SW480 (cell line): ENCODE measurements around the gene MED28.
A peak's percentile ranks its signal among the peaks of the same experiment; 100 is the strongest.
"Not testable (repeated sequence)": the region's sequence is repeated elsewhere in the genome, so short reads cannot be mapped to it uniquely, and the experiment has no call there.

Experiments used
- DNase-seq: peaks from one replicate; pipeline ENCODE4 v3.0.0-alpha.2; 2016; ENCODE audit warnings: low spot score

The MED28 gene

DNA sequence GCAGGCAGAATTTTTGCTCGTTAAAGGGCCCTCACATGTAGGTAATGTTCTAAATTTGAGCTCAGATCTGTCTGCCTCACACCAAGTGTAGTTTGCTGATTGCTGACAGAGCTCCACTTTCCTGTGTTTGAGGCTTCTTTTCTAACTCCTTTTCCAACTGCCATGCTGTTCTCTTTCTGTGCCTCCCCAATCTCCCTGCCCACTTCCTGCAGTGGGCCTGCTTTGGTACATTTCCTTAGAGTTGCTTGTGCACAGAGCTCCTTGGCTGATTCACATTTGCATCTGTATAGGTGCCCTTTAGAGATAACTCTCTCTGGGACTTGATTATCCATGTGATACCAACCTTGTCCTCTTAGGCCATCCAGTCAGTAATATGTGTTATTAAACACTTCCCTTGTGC is 4.5 kb downstream of the MED28 start:
- DNase-seq = no peak

DNA sequence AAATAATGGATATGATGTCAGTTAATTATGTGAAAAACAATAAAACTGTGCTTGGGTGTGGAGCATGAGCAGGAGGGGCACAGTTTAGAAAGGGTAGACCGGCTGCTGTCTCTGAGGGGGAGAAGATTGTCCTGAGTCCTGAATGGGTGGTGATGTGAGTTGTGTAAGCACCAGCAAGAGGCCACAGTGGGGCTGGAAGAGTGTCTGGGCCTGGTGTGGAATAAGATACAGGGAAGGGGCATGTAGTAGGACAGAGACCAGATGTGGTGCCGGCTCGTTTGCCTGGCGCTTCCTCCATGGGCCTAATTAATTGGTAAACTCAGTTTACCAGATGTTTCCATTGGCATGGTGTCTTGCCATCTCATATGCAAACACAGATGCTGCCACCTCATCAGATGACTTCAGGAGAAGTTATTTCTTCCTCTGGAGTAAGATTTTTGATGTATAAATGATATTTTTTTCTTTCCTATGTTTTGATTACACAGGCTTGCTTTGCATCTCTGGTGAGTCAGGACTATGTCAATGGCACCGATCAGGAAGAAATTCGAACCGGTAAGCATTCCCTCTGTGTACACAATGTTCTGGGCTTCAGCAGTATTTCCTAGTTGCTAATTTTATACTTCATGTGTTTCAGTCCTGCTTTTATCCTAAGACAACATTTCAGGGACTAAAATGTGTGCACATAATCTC is 5.1 kb downstream of the MED28 start:
- no peak for DNase-seq

DNA sequence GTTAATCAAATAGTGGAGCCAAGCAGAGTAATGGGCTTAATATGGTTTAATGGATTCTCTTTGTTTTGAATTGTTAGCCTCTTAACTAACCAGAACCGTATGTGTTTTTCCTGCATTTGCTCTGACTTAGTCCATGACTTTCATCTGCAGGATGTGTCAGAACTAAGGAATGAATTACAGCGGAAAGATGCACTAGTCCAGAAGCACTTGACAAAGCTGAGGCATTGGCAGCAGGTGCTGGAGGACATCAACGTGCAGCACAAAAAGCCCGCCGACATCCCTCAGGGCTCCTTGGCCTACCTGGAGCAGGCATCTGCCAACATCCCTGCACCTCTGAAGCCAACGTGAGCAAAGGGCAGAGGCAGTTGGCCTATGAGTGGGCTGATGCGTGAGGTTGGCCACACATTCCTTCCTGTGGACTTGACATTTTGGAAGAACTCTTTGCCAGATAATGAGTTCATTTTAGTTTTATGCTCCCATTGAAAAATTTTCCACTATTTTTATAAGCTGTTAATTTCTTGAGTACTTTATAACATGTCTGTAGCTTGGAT is 9.1 kb downstream of the MED28 start:
- no peak for DNase-seq

DNA sequence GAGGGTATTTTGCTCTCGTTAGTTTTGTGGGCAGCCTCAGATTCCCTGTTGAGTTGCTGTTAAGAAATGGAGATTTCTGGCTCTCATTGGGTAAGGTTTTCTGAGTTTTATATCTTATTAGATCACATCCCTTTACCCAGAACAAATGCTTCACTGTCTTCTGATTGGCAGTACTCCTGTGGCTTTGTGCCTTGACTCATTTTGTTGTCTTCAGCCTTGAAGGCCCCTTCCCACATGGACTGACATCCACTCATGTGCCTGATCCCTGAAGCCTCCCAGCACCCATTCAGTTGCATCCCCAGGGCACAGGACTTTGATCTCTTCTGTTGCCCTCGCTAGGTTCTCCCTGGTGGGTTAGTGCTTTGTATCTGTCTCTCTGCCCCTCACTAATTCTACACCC is 10.4 kb downstream of the MED28 start:
- DNase-seq = no peak

DNA sequence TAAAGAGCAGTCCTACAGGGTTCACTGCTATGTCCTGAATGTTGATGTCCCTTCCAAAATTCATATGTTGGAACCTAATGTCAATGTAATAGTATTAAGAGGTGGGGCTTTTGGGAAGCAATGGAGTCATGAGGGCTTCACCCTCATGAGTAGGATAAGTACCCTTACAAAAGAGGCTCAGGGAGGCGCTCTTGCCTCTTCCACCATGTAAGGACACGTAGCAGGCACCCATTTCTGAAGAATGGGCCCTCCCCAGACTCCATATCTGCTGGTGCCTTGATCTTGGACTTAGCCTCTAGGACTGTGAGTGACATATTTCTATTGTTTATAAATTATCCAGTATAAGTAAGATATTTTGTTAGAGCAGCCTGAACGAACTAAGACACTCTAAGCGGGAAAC is 15.8 kb downstream of the MED28 start:
- DNase-seq = no peak

DNA sequence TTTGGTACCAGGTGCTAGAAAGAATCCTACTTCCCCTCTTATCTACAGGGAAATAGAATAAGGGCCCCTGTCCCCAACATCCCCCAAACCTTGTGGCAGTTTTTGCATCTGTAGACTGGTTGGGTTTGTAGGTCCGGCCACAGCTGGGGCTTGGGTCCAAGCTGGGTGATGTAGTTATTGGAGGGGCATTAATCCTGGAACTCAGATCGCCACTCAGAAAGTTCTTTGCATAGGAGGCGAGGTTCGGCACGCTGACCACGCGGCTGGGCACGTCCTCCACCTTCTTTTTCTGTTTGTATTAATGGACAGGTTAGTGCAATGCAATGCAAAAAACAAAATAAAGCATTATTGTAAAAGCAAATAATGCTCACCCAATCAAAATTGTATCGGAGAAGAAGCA is 19.2 kb downstream of the MED28 start:
- DNase-seq = no peak

DNA sequence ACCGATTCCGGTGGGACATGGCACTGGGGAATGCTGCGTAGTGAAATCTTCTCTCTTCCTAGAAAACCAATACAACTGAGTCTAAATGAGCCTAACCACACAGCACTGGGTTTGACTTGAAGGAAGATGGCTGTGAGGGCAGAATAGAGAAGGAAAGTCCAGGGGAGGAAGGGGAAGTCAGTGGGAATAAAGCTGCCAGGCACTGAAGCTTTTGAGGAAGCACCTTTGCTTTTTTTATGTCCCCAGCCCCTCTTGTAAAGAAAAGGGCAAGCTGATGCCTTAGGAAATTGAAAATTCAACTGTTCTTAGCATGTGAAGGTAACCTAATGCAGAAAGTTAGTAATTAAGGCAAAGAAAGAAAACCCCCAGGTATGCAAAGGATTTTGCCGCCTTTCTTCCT is 20.6 kb downstream of the MED28 start:
- no peak for DNase-seq

DNA sequence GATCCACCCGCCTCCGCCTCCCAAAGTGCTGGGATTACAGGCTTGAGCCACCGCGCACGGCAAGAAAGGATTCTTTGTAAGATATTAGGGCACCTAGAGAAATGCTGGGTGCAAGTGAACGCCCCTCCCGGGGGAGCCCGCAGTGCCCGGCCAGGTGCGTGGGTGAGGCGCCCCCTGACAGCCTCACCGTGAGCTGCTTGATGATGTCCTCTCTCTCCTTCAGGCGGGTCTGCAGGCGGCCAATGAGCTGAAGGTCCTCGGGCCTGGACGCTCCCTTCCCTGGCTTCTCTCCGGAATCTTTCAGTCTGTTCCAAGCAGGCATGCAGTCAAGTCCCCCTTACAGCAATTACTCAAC is 21.9 kb downstream of the MED28 start:
- no peak for DNase-seq

DNA sequence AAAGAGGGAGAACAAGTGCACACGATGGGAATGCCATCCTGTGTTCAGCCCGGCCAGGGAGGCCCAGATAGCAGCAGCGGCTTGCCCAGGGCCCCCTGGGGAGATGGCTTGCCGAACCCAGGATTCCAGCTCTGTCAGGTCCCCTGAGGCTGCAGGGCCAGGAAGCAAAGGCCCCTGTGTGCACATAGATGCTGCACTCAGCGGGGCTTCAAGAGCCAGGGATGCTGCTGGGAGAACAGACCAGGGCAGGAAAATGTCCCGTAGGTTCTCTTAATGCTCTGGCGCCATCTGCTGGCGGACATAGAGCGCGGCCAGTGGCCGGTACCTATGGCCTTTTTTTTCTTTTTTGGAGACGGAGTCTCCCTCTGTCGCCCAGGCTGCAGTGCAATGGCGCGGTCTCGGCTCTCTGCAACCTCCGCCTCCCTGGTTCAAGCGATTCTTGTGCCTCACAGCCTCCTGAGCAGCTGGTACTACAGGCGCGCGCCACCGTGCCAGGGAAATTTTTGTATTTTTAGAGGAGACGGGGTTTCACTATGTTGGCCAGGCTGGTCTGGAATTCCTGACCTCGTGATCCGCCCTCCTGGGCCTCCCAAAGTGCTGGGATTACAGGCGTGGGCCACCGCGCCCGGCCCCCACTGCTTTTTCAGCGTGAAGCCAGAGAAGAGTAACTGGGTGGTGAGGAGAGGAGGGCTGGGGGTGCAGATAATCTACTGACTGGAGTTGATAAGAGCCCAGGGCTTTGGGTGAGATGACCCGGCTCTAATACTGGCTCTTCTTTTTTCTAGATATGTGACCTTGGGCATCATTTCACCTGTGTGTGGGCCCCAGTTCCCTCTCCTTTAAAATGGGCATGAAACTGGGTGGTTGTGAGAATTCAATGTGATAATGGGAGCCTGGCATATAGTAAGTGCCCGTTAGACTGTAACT is 22.5 kb downstream of the MED28 start:
- DNase-seq = peak; percentile 60

DNA sequence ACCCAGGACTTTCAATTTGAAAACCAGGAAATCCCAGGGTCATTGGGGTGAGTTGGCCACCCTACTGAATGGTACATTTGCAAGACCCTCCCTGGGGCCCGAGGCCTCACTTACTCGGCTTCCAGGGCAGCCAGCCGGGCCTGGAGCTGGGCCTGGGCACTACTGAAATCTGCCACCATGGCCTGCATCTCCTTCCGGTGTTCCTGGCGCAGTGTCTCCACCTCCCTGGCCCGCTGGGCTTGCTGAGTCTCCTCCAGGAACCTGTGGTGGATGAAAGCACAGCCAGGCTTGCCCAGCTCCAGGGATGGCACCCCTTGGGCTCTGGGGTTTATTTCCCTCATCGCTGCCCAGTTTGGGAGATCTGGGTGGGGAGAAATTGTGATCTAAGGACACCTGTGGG is 24.7 kb downstream of the MED28 start:
- DNase-seq = no peak

DNA sequence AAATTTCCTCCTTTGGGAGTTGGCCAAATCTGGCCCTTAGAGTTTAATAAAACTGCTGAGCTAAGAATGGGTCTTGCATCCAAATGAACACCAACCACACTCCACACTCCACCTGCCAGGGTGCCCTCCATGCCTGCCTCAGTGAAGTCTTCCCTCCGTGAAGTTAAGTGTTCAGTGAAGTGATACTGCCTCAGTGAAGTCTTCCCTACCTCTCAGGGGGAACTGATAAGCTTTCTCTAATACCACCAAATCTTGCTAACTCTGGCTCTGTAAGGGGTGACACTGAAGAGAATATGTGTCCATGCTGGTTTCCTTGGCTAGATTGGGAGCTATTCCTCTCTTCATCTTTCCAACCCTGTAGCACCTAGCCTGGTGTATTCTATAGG is 27.9 kb downstream of the MED28 start:
- no peak for DNase-seq

DNA sequence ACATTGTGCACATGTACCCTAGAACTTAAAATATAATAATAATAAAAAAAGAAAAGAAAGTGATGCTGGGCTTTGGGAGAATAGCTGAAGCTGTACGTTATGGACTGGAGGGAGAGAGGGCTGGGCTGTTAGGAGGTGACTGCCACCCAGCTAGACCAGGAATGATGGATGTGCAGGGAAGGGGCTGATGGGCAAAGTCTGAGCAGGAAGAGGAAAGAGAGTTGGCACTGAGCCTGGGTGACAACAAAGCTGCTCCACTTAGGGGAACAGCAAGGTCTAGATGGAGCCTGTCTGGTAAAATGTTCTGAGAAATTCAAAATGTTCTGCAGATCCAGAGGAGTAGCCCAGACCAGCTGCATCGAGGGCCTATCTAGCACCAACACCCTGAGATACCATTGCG is 32.3 kb downstream of the MED28 start:
- no peak for DNase-seq

DNA sequence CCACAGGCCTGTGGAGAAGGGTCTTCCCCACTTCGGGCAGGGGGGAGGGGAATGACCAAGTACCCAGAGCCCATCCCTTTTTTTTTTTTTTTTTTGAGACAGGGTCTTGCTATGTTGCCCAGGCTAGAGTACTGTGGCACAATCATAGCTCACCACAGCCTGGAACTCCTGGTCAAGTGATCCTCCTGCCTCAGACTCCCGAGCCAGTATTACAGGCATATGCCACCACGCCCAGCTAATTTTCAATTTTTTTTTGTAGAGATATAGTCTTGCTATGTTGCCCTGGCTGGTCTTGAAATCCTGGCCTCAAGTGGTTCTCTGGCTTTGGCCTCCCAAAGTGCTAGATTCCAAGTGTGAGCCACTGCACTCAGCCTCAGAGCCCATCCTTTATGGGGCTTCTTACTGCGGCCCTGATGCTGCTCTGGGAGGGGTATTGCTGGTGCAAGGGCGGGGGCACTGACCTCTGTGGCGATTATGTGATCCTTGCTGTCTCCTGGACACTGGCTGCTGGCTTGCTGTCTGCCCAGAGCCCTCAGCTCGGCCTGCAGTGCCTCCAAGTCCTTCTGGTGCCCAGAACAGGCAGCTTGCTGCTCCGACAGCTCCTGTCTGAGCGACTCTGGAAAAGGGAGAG is 32.9 kb downstream of the MED28 start:
- DNase-seq = no peak

DNA sequence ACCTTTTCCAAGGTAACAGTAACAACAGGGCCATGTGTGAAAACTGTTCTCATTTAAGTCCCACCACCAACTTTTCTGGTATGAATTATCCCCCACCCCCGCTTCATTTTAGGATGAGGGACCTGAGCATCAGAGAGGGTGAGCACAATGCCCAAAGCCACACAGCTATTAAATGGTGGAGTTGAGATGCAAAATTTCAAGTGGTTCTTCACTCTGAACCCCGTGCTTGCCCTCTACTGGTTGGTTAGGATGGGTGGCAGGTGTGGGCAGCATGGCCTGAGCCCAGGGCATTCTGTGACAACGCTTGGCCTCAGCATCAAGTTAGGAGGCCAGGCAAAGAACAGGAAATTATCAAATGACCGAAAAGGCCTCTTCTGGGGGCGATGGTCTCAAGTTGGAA is 33.5 kb downstream of the MED28 start:
- peak; percentile 3 for DNase-seq

DNA sequence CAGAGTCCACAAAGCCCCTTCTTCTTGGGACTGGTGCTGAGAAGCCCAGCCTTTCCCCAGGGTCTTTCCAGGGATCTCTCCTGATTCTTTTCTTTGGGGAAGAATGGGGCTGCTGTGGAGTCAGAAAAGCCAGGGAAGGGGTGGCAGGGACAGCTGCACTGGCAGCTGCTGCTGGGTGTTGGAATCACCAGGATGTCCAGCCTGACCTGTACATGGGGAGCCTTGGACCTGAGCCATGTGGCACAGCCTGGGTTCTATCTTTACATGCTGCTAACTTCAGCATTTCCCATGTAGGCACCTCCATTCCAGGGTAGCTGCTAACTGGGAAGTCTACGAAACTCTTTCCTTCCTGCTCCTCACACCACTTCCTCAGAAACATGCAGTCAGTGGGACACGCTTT is 36.0 kb downstream of the MED28 start:
- no peak for DNase-seq

DNA sequence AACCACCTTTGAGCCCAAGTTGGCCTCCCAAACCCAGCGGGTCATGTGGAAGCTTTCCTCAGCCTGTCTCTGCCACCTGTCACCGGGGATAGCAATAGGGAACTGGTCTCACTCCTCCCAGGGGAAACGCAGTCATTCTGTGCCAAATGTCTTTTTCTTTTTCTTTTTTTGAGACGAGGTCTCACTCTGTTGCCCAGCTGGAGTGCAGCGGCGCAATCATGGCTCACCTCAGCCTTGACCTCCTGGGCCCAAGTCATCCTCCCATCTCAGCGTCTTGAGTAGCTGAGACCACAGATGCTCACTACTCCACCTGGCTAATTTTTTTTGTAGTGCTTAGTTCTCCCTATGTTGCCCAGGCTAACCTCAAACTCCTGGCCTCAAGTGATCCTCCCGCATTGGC is 40.3 kb downstream of the MED28 start:
- no peak for DNase-seq

DNA sequence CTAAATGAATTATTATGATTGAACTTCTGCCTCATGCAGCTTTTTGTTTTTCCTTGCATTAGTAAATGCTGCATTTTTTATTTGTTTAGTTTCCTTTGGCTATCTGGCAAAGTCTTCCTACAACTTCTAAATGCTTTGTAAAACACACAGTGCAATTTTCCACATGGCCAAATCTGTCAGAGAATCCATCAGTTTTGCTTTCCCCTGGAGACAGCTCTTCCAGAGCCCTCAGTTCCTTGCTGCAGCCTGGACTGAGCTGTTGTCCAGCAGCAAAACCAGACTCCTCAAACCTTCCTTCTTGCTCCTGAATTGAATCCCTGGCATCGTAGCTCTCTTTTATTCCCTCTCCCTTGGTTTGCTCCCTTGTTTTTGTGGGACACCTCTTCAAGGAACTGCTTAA is 42.6 kb downstream of the MED28 start:
- no peak for DNase-seq

DNA sequence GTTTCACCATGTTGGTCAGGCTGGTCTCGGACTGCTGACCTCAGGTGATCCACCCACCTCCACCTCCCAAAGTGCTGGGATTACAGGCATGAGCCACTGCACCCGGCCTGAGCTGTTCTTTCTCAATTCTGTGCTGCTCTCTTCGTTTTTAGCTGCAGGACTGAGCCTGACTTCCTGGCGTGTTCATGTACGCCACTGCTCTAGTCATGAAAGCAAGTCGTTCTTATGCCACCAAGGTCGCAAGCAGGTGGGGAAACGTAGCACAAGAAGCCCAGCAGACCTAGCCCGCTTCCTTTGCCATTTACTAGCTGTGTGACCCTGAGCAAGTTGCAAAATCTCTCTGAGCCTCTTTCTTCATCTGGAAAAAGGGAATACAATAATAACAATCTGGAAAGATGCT is 43.4 kb downstream of the MED28 start:
- DNase-seq = no peak

DNA sequence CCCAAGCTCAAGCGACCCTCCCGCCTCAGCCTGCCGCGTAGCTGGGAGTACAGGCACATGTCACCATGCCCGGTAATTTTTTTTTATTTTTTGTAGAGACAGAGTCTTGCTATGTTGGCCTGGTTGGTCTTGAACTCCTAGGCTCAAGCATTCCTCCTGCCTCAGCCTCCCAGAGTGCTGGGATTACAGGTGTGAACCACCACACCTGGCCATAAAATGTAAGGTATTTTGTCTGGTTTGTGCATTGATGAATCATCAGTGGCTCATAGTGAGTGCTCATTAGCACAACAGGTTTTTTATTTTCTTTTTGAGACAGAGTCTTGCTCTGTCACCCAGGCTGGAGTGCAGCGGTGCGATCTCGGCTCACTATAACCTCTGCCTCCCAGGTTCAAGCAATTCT is 44.8 kb downstream of the MED28 start:
- not testable (repeated sequence) for DNase-seq

DNA sequence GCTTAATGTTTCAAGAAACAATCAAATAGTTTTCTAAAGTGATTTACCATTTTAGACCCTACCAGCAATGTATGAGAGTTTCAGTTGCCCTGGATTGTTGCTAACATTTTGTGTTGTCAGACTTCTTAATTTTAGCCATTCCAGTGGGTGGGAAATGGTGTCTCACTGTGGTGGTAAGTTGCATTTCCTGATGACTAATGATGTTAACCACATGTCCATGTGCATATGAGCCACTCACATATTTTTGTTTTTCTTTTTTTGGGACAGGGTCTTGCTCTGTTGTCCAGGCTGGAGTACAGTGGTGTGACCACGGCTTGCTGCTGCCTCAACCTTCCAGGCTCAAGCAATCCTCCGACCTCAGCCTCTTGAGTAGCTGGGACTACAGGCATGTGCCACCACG is 48.3 kb downstream of the MED28 start:
- no peak for DNase-seq

DNA sequence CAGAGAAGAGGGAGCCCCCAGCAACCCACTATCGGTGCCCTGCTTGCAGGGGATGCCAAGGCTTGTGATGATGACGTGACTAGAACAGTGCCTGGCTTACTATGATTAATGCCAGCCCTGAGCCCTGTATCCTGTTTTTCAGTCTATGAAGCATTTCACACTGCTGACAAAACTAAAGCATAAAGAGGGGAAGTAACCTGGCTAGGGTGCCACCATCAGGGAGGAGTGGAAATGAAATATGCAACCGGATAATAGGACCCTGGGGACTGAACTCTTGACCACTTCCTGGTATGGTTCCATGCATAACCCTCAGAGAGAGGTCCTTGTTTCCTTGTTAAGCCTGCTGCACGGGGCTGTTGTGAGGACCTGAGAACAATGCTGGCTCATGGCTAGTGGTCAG is 50.3 kb downstream of the MED28 start:
- no peak for DNase-seq

DNA sequence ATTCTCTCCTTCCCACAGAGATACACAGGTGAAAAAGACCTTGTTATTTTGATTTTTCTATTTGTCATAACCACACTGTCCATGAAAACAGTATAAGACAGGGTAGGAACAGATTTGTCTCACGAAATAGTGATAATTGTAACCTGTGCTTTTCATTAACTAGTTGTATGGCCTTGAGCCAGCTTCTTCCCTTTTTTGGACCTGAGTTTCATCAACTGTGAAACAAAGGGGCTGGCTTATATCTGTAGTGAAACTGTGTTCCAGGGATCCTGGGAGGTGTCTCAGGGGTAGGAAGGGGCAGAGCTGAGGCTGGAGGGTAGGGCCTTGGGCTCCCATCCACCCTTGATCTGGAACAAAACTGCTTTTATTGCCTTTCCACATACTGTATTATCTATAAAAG is 50.9 kb downstream of the MED28 start:
- DNase-seq = no peak

DNA sequence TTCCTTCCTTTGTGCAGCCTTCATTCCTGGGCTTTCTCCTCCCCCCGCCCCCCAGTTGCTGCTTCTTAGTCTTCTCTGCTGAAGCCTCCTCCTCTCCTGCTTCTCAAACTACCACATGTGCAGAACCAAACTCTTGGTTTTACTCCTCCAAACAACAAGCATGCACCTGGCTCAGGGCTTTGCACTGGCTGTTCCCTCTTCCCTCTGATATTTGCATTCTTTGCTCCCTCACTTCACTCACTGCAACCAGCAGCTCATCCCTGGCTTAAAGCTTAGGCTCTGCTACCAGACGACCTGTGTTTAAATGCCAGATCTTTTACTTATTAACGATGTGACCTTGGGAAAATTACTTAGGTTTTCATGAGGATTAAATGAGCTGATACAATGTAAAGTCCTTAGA is 51.4 kb downstream of the MED28 start:
- no peak for DNase-seq
